ENCODE data around the gene DOLPP1.
"Not testable (repeated sequence)": the region's sequence is repeated elsewhere in the genome, so short reads cannot be mapped to it uniquely, and the experiment has no call there.

The DOLPP1 gene

DNA sequence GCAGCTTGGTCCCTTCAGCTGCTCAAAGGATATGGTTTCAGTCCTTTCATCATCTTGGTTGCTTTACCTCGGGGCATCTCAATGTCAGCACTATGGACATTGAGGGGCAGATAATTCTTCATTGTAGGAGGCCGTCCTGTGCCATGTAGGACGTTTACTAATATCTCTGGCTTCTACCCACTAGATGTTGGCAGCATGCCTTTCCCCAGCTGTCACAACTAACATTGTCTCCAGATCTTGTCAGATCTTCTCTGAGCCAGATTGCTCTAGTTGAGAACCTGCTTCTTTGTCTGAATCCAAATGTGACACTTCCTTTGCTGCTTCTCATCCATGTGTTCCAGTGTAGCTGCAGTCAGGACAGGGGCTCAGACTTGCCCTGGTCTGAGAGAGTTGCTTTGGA, 40.6 kb downstream of the DOLPP1 start:
- no peak overlapping the region for H3K4me2 ChIP-seq
- no peak overlapping the region for H3K4me3 ChIP-seq
- H4K20me1 ChIP-seq, result peaks cover 3 to 61% (median 28%) of the 10 kb centered on the region in 11 experiments; a peak in 14 of 22 replicates
- H3K4me1 ChIP-seq, result peaks cover 21 to 45% (median 39%) of the 10 kb centered on the region in 10 experiments
- TF ChIP-seq Cebpa-rat (IDR thresholded peaks at IDR 0.05), result no peak
- no peaks in the 10 kb centered on the region for H3K9me3 ChIP-seq (replicated peaks in 1 of 11)
- H3K36me3 ChIP-seq, result peaks cover 52 to 95% (median 81%) of the 10 kb centered on the region in 11 experiments
- H3K27ac ChIP-seq, result 0 out of 22 replicates have a peak overlapping the region, but pooled peaks of 1 of the 11 experiments have one; percentile 22
- H3K27me3 ChIP-seq, result no peaks in the 10 kb centered on the region
- peak overlapping the region in 1 of 11 experiments; percentile 16; a peak in 1 of 22 replicates for H3K9ac ChIP-seq

DNA sequence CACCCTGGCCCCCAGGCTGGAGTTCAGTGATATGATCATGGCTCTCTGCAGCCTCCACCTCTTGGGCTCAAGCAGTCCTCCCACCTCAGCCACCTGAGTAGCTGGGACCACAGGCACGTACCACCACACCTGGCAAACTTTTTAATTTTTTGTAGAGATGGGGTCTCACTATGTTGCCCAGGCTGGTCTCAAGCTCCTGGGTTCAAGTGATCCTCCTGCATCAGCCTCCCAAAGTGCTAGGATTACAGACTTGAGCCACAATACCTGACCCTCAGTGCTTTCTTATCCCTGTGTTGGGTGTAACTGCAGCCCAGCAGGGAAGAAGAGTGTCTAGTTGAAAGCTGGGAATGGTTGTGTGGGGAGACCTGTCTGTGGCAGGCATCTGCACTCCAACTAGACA, 41.2 kb downstream of the DOLPP1 start:
- Histone ChIP-seq H3K27ac (no peak overlapping the region), H3K9ac (no peak overlapping the region), H3K36me3 (peaks cover 56 to 95% (median 83%) of the 10 kb centered on the region in 11 experiments), H3K4me3 (no peak overlapping the region), H3K4me1 (peaks cover 27 to 49% (median 44%) of the 10 kb centered on the region in 10 experiments), H3K9me3 (replicated peaks in 1 of 11) (no peaks in the 10 kb centered on the region), H3K27me3 (no peaks in the 10 kb centered on the region), H4K20me1 (peaks cover 3 to 61% (median 28%) of the 10 kb centered on the region in 11 experiments; a peak in 14 of 22 replicates), H3K4me2 (no peak overlapping the region)
- TF ChIP-seq Cebpa-rat (IDR thresholded peaks at IDR 0.05), result no peak

DNA sequence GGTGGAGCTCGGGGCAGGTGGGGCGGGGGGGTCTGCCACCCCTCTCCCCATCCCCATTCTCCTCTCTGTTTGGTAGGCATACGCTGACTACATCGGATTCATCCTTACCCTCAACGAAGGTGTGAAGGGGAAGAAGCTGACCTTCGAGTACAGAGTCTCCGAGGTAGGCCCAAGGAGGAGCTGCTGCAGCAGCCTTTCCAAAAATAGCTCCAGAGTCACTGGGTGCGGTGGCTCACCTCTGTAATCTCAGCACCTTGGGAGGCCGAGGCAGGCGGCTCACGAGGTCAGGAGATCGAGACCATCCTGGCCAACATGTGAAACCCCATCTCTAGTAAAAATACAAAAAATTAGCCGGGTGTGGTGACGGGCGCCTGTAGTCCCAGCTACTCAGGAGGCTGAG, 42.1 kb downstream of the DOLPP1 start:
- H3K4me1 ChIP-seq, result peaks cover 31 to 55% (median 49%) of the 10 kb centered on the region in 10 experiments
- not testable (repeated sequence) for H3K27ac ChIP-seq; H3K4me3 ChIP-seq; H3K4me2 ChIP-seq; H3K9me3 ChIP-seq (replicated peaks in 1 of 11); H3K27me3 ChIP-seq; H3K9ac ChIP-seq
- H4K20me1 ChIP-seq, result peaks cover 3 to 66% (median 28%) of the 10 kb centered on the region in 11 experiments; a peak in 14 of 22 replicates
- peaks cover 62 to 99% (median 85%) of the 10 kb centered on the region in 11 experiments for H3K36me3 ChIP-seq

DNA sequence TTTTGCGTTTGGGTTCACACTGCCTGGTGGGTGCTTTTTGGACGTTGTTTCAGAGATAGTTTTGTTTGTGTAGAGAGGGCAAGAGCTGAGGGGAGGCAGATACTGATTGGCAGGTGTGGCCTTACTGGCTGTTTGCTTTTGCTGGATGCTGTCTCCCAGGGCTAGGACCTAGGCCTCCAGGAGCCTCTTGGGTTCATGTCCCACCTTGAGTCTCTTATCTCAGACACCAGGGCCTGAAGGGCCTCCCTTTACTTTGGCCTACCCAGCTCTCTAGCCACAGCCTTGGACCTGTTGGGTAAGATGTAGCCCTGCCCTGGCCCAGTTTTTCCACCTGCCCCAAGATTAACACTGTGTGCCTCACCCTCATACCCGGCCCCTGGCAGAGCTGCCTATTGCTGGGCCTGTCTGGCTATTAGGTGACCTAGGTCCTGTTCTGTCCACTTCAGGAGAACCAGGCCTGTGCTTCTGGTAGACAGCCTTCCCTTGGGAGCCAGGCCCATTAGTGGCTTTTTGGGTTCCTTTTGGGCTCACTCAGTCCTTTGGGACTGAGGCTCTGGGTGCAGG, 43.7 kb downstream of the DOLPP1 start:
- Histone ChIP-seq H3K36me3 (peaks cover 71 to 98% (median 86%) of the 10 kb centered on the region in 11 experiments), H3K4me1 (peaks cover 31 to 44% (median 39%) of the 10 kb centered on the region in 10 experiments), H3K27ac (peak overlapping the region in 10 of 11 experiments; percentile 22 to 76 (median 62); a peak in 19 of 22 replicates), H3K9ac (peak overlapping the region in 10 of 11 experiments; percentile 20 to 57 (median 33); a peak in 10 of 22 replicates), H3K4me2 (peak overlapping the region; percentile 27 to 93 (median 71); a peak in 21 of 22 replicates), H4K20me1 (peaks cover 2 to 54% (median 23%) of the 10 kb centered on the region in 11 experiments; a peak in 13 of 22 replicates), H3K9me3 (replicated peaks in 1 of 11) (no peaks in the 10 kb centered on the region), H3K27me3 (no peaks in the 10 kb centered on the region), H3K4me3 (no peak overlapping the region)
- no peak for TF ChIP-seq Cebpa-rat (IDR thresholded peaks at IDR 0.05)

DNA sequence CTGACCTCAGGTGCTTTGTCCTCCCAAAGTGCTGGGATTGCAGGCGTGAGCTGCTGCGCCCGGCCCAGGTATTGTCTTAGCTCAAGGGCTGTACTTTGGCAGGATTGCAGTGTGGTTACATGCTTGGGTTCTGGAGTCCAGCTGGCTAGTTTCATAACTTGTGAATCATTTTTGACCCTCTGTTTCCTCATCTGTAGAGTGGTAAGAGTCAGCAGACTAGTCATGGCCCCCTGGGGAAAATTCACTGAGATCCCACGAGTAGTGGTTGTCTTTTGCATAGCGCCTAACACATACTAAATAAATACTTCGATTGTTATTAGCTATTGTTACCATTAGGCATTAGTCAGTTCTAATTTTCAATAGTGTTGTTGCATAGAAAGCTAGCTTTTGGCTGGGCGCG, 44.6 kb downstream of the DOLPP1 start:
- no peaks in the 10 kb centered on the region for H3K9me3 ChIP-seq (replicated peaks in 1 of 11)
- H3K4me2 ChIP-seq, result peak overlapping the region; percentile 54 to 93 (median 71)
- H3K36me3 ChIP-seq, result peaks cover 74 to 98% (median 89%) of the 10 kb centered on the region in 11 experiments
- peak overlapping the region in 9 of 11 experiments; percentile 49 to 76 (median 65); a peak in 16 of 22 replicates for H3K27ac ChIP-seq
- H3K4me3 ChIP-seq, result no peak overlapping the region
- no peak for TF ChIP-seq Cebpa-rat (IDR thresholded peaks at IDR 0.05)
- peaks cover 31 to 41% (median 37%) of the 10 kb centered on the region in 10 experiments for H3K4me1 ChIP-seq
- H3K9ac ChIP-seq, result peak overlapping the region in 3 of 11 experiments; percentile 32 to 70 (median 42); a peak in 3 of 22 replicates
- H3K27me3 ChIP-seq, result no peaks in the 10 kb centered on the region
- H4K20me1 ChIP-seq, result peaks cover 0 to 54% (median 22%) of the 10 kb centered on the region in 11 experiments; a peak in 9 of 22 replicates

DNA sequence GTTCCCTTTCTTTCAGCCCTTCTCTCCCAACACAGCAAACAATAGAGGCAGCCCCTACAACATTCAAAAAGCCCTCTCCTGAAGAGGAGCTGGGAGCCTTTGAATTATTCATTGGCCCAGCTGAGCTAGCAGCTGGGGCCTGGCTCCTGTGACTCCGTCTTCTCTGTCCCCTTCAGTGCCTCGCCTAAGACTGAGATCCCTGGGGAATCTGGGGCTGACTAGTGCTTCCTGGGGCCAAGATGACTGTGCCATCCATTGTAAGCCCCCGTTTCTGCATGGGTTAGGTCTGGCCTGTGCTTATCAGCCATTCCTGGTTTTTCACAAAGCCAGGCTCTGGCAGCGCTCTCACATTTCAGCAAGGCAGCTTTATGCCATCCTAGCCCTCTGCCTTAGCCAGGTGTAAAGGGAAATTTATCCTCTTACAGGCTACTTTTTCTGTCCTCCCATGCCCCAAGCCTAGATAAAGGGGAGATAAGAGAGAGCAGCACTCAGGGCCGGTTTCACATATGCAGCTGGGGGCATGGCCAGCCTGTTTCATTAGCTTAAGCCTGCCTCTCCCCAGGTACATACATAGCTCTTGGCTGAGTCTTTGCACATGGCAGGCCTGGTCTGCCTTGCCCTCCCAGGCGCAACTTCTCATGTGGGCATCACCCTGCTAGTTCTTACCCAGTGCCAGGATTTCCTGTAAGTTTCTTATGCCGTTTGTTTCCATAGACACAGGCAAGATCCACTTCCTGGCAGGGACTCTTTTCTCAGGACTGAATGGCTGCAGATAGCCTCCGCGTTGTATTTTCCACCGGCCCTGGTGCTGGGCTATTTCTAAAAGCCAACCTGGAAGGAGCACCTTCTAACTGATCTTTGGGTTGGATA, 46.1 kb downstream of the DOLPP1 start:
- peaks cover 72 to 96% (median 86%) of the 10 kb centered on the region in 11 experiments for H3K36me3 ChIP-seq

DNA sequence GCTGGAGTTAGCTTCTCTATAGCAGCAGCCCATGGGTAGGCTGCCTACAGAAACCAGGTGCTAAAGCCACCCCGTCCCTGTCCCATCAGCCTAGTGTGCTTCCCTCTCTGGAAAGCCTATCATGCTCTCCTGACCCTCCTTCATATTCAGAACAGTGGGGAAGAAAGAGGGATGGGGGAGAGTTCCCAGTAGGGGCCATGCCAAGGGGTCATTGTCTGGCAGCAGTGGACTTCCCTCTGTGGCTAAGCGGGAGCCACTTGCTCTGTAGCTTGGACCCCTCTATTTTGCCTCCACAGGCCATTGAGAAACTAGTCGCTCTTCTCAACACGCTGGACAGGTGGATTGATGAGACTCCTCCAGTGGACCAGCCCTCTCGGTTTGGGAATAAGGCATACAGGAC, 47.8 kb downstream of the DOLPP1 start:
- Histone ChIP-seq H3K4me1 (peaks cover 31 to 52% (median 43%) of the 10 kb centered on the region in 10 experiments), H3K27ac (no peak overlapping the region; a peak in 1 of 22 replicates), H3K9ac (peak overlapping the region in 2 of 11 experiments; percentile 2 to 3; a peak in 1 of 22 replicates), H3K4me2 (no peak overlapping the region), H3K4me3 (no peak overlapping the region), H4K20me1 (peaks cover 0 to 40% (median 5%) of the 10 kb centered on the region in 11 experiments; a peak in 10 of 22 replicates), H3K27me3 (no peaks in the 10 kb centered on the region), H3K9me3 (replicated peaks in 1 of 11) (no peaks in the 10 kb centered on the region), H3K36me3 (peaks cover 72 to 96% (median 87%) of the 10 kb centered on the region in 11 experiments)
- no peak for TF ChIP-seq Cebpa-rat (IDR thresholded peaks at IDR 0.05)

More for the DNA sequence above, 46.1 kb downstream of the DOLPP1 start:
- peaks cover 0 to 47% (median 13%) of the 10 kb centered on the region in 11 experiments; a peak in 10 of 22 replicates for H4K20me1 ChIP-seq
- H3K9me3 ChIP-seq (replicated peaks in 1 of 11), result no peaks in the 10 kb centered on the region
- peak overlapping the region; percentile 39 to 93 (median 71) for H3K4me2 ChIP-seq
- no peaks in the 10 kb centered on the region for H3K27me3 ChIP-seq
- H3K27ac ChIP-seq, result peak overlapping the region in 10 of 11 experiments; percentile 3 to 76 (median 64); a peak in 18 of 22 replicates
- peak overlapping the region; percentile 9 to 70 (median 51); a peak in 18 of 22 replicates for H3K9ac ChIP-seq
- peaks cover 31 to 49% (median 41%) of the 10 kb centered on the region in 10 experiments for H3K4me1 ChIP-seq
- no peak for TF ChIP-seq Cebpa-rat (IDR thresholded peaks at IDR 0.05)
- H3K4me3 ChIP-seq, result no peak overlapping the region

DNA sequence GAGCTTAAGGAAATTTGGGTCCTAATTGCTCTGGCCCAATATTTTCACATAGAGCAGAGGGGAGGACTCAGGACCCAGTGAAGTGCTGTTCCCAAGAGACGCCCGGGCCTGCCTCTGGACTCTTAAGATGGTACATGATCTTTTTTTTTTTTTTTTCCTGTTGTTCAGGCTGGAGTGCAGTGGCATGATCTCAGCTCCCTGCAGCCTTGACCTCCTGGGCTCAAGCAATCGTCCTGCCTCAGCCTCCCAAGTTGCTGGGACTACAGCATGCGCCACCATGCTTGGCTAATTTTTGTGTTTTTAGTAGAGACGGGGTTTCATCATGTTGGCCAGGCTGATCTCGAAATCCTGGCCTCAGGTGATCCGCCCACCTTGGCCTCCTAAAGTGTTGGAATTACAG, 49.4 kb downstream of the DOLPP1 start:
- peaks cover 74 to 96% (median 84%) of the 10 kb centered on the region in 11 experiments for H3K36me3 ChIP-seq

More for the DNA sequence above, 49.4 kb downstream of the DOLPP1 start:
- H3K27ac ChIP-seq; H3K9ac ChIP-seq; H3K4me2 ChIP-seq; H3K27me3 ChIP-seq; H3K9me3 ChIP-seq (replicated peaks in 1 of 11); H3K4me3 ChIP-seq: not testable (repeated sequence)
- Histone ChIP-seq H4K20me1 (peaks cover 0 to 40% (median 4%) of the 10 kb centered on the region in 11 experiments; a peak in 9 of 22 replicates), H3K4me1 (peaks cover 21 to 37% (median 30%) of the 10 kb centered on the region in 10 experiments)
